ENCODE measurements around the gene POLR1G.
"Not testable (repeated sequence)": the region's sequence is repeated elsewhere in the genome, so short reads cannot be mapped to it uniquely, and the experiment has no call there.

Gene POLR1G

DNA sequence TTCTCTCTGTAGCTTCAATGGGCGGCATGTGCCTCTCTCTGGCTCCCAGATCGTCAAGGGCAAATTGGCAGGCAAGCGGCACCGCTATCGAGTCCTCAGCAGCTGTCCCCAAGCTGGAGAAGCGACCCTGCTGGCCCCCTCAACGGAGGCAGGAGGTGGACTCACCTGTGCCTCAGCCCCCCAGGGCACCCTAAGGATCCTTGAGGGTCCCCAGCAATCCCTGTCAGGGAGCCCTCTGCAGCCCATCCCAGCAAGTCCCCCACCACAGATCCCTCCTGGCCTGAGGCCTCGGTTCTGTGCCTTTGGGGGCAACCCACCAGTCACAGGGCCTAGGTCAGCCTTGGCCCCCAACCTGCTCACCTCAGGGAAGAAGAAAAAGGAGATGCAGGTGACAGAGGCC lies 1.7 kb downstream of the POLR1G start:
- CTCF ChIA-PET: interaction anchor here (1.0 to 1.3 kb wide), 2 partner anchors 31 to 71 kb away, joined by 3 to 6 read pairs; no protein-coding TSS in a partner anchor
- POLR2A ChIA-PET: interaction anchor here (0.5 to 1.0 kb wide), 2 partner anchors 8 to 77 kb away, joined by 3 read pairs; no protein-coding TSS in a partner anchor
- DNase-seq (ENCODE audit: low read depth, low spot score): no peak
- no peak overlapping the region for H3K4me3 ChIP-seq (ENCODE audit: low read depth, low read length)
- no peak for TF ChIP-seq CTCF (IDR thresholded peaks at IDR 0.05; ENCODE audit: insufficient read depth, low read length, missing control alignments)

GRCh38 chr19:45408830-45409556 lies 2.5 kb downstream of the POLR1G start:
- H3K4me3 ChIP-seq (ENCODE audit: low read depth, low read length): no peak overlapping the region
- no peak for DNase-seq (ENCODE audit: low read depth, low spot score)
- CTCF ChIA-PET: no interaction called here
- TF ChIP-seq CTCF (IDR thresholded peaks at IDR 0.05; ENCODE audit: insufficient read depth, low read length, missing control alignments): no peak
- POLR2A ChIA-PET: interaction anchor here (0.9 kb wide), 1 partner anchor 60 kb away, joined by 3 read pairs; no protein-coding TSS in a partner anchor

DNA sequence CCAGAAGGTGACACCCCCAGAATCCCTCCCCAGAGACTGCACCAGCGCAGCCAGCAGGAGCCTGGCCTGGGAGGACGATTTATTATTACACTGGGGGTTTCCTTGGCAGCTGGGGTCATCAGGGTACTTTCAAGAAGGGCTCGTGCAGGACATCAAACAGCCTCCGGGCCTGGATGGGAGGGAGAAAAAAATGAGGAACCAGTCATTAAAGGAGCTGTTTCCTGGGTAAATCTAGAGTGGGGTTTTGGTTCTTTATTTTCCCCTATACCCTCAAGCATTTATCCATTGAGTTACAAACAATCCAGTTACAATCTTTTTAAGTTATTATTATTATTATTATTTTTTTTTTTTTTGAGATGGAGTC lies 3.1 kb downstream of the POLR1G start:
- DNase-seq (ENCODE audit: low read depth, low spot score): no peak
- ChIA-PET CTCF (no interaction called here), POLR2A (interaction anchor here (0.9 kb wide), 1 partner anchor 60 kb away, joined by 3 read pairs; no protein-coding TSS in a partner anchor)
- H3K4me3 ChIP-seq (ENCODE audit: low read depth, low read length): no peak overlapping the region
- no peak for TF ChIP-seq CTCF (IDR thresholded peaks at IDR 0.05; ENCODE audit: insufficient read depth, low read length, missing control alignments)

GRCh38 chr19:45410330-45410729 lies 3.9 kb downstream of the POLR1G start:
- H3K4me3 ChIP-seq (ENCODE audit: low read depth, low read length); CTCF ChIA-PET; POLR2A ChIA-PET; DNase-seq (ENCODE audit: low read depth, low spot score): not testable (repeated sequence)

- no peak overlapping the region for H3K4me3 ChIP-seq (ENCODE audit: low read depth, low read length)
- no peak for TF ChIP-seq CTCF (IDR thresholded peaks at IDR 0.05; ENCODE audit: insufficient read depth, low read length, missing control alignments)
- POLR2A ChIA-PET: no interaction called here
- CTCF ChIA-PET: interaction anchor here (1.6 to 3.6 kb wide), 3 partner anchors 10 to 65 kb away, joined by 6 to 24 read pairs (median 12); partner anchors contain the start of gene PPP1R13L
- DNase-seq (ENCODE audit: low read depth, low spot score): no peak
Observed at GRCh38 chr19:45413497-45413896, 7.1 kb downstream of the POLR1G start.

- no peak overlapping the region for H3K4me3 ChIP-seq (ENCODE audit: low read depth, low read length)
- DNase-seq (ENCODE audit: low read depth, low spot score): no peak
- no peak for TF ChIP-seq CTCF (IDR thresholded peaks at IDR 0.05; ENCODE audit: insufficient read depth, low read length, missing control alignments)
- ChIA-PET CTCF (interaction anchor here (0.6 to 4.5 kb wide), 7 partner anchors 11 to 226 kb away, joined by 3 to 24 read pairs (median 15); partner anchors contain the start of gene PPP1R13L), POLR2A (no interaction called here)
Observed at GRCh38 chr19:45414468-45414867, 8.0 kb downstream of the POLR1G start.

Data from AG04449 (cell line).